Endodermal cell (in vitro differentiated cells): ENCODE measurements around the gene SDHB. TPM values are rescaled to one million over a fixed set of nuclear protein-coding genes. Genes with fewer than 3 reads are reported as not detected.

Experiments used
- DNase-seq: peaks from one replicate; pipeline ENCODE4 v3.0.0-alpha.2; 2017
- H3K27ac ChIP-seq: 2 replicates; pipeline ENCODE4 v1.5.1; 2013; ENCODE audit warnings: mild to moderate bottlenecking, low read depth, low read length, moderate library complexity
- H3K27me3 ChIP-seq: 2 replicates; pipeline ENCODE4 v1.6.1; 2013; ENCODE audit warnings: mild to moderate bottlenecking, low read length, moderate library complexity; ENCODE audit not compliant: insufficient read depth, control insufficient read depth, poor library complexity, severe bottlenecking
- H3K36me3 ChIP-seq: 2 replicates; pipeline ENCODE4 v1.7.0; 2013; ENCODE audit warnings: mild to moderate bottlenecking, low read length, moderate library complexity; ENCODE audit not compliant: control insufficient read depth, insufficient read depth
- H3K4me1 ChIP-seq: one replicate; pipeline ENCODE4 v1.7.0; 2013; ENCODE audit warnings: low read length; ENCODE audit not compliant: control insufficient read depth, insufficient read depth
- H3K4me3 ChIP-seq: 2 replicates; pipeline ENCODE4 v1.5.1; 2013; ENCODE audit warnings: mild to moderate bottlenecking, low read length, moderate library complexity
- H3K9ac ChIP-seq: 2 replicates; pipeline ENCODE4 v1.6.1; 2013; ENCODE audit warnings: mild to moderate bottlenecking, low read length, moderate library complexity; ENCODE audit not compliant: poor library complexity, severe bottlenecking; ENCODE audit errors: extremely low read depth
- H3K9me3 ChIP-seq: 2 replicates; pipeline ENCODE4 v1.6.1; 2013; ENCODE audit warnings: mild to moderate bottlenecking, low read length, moderate library complexity; ENCODE audit not compliant: control insufficient read depth
- H3K27ac Mint-ChIP-seq: 2 replicates; pipeline ENCODE4 v1.8.0; 2020; ENCODE audit warnings: mixed read lengths
- H3K27me3 Mint-ChIP-seq: 2 replicates; pipeline ENCODE4 v1.8.0; 2021; ENCODE audit warnings: mild to moderate bottlenecking, mixed read lengths; ENCODE audit not compliant: insufficient read depth
- H3K36me3 Mint-ChIP-seq: 2 replicates; pipeline ENCODE4 v1.8.0; 2020; ENCODE audit warnings: low read depth, mixed read lengths
- H3K4me1 Mint-ChIP-seq: 2 replicates; pipeline ENCODE4 v1.8.0; 2020; ENCODE audit warnings: mixed read lengths
- H3K4me3 Mint-ChIP-seq: 2 replicates; pipeline ENCODE4 v1.8.0; 2020; ENCODE audit warnings: mild to moderate bottlenecking, moderate library complexity, mixed read lengths
- H3K9me3 Mint-ChIP-seq: 2 replicates; pipeline ENCODE4 v1.8.0; 2020; ENCODE audit warnings: mild to moderate bottlenecking, mixed read lengths
- CTCF ChIP-seq: fragments of 200-600 bp; sonication (generic); conservative IDR thresholded peaks from 2 replicates; pipeline ENCODE4 v1.5.0; 2021; ENCODE audit warnings: antibody characterized with exemption, mild to moderate bottlenecking
- WGBS, 2 experiments: methylation state at CpG; one replicate each; pipeline versions ENCODE4 v1.1.5 to v1.1.7; 2013; ENCODE audit warnings: missing lambda C conversion rate in 2 of 2, mixed read lengths in 1 of 2; ENCODE audit not compliant: insufficient coverage in 1 of 2, insufficient read length in 1 of 2; 5-methylcytosine and 5-hydroxymethylcytosine counted together
- total RNA-seq, 2 donors: library from RNA; stranded (reverse); fragmentation: NEBNext Ultra II Directional in 1 of 2; extraction: Animal tissue kit (Norgen Biotek cat#: 25700) in 1 of 2; gene quantifications; 2 replicates in 1 of 2; 3 replicates in 1 of 2; pipeline ENCODE4 v1.2.1, GENCODE V29; 2021

SDHB gene
- total RNA-seq, 2 donors from 2014 or later: 68.5 to 75.2 TPM

GRCh38 chr1:16986113-16986512 lies 67.7 kb downstream of the SDHB start:
- Histone ChIP-seq H3K9me3 (no peaks in the 10 kb centered on the region), H3K4me1 (no peaks in the 10 kb centered on the region), H3K27ac (no peak overlapping the region), H3K27me3 (no peaks in the 10 kb centered on the region), H3K36me3 (peaks cover 2% of the 10 kb centered on the region), H3K4me3 (no peak overlapping the region), H3K9ac (no peak overlapping the region)
- H3K27ac Mint-ChIP-seq: no peak overlapping the region
- H3K9me3 Mint-ChIP-seq: no peaks in the 10 kb centered on the region
- TF ChIP-seq CTCF: no peak
- no peaks in the 10 kb centered on the region for H3K4me1 Mint-ChIP-seq
- no peak overlapping the region for H3K4me3 Mint-ChIP-seq
- DNase-seq: no peak
- H3K36me3 Mint-ChIP-seq: peaks cover 16% of the 10 kb centered on the region
- 85 to 88% methylated on average over 11 to 19 of the region's 19 CpGs for WGBS, 2 experiments
- H3K27me3 Mint-ChIP-seq: no peaks in the 10 kb centered on the region

- no peak overlapping the region for H3K4me3 ChIP-seq
- H3K36me3 ChIP-seq: peaks cover 2% of the 10 kb centered on the region
- TF ChIP-seq CTCF: no peak
- no peak for DNase-seq
- H3K4me1 ChIP-seq: no peaks in the 10 kb centered on the region
- no peaks in the 10 kb centered on the region for H3K27me3 ChIP-seq
- Mint-ChIP-seq H3K4me3 (no peak overlapping the region), H3K9me3 (no peaks in the 10 kb centered on the region), H3K27ac (no peak overlapping the region), H3K4me1 (no peaks in the 10 kb centered on the region), H3K36me3 (peaks cover 16% of the 10 kb centered on the region), H3K27me3 (no peaks in the 10 kb centered on the region)
- no peaks in the 10 kb centered on the region for H3K9me3 ChIP-seq
- H3K27ac ChIP-seq: no peak overlapping the region
- 84 to 89% methylated on average over 6 to 7 of the region's 7 CpGs for WGBS, 2 experiments
- H3K9ac ChIP-seq: no peak overlapping the region
Measured at GRCh38 chr1:16984717-16985116, 69.1 kb downstream of the SDHB start.

GRCh38 chr1:16983649-16984048 lies 70.2 kb downstream of the SDHB start:
- H3K9ac ChIP-seq: no peak overlapping the region
- Mint-ChIP-seq H3K9me3 (no peaks in the 10 kb centered on the region), H3K27me3 (no peaks in the 10 kb centered on the region), H3K36me3 (peaks cover 16% of the 10 kb centered on the region), H3K4me1 (peaks cover 3% of the 10 kb centered on the region), H3K27ac (no peak overlapping the region), H3K4me3 (no peak overlapping the region)
- H3K36me3 ChIP-seq: peaks cover 2% of the 10 kb centered on the region
- TF ChIP-seq CTCF: no peak
- DNase-seq: no peak
- H3K27me3 ChIP-seq: no peaks in the 10 kb centered on the region
- no peak overlapping the region for H3K27ac ChIP-seq
- no peak overlapping the region for H3K4me3 ChIP-seq
- no peaks in the 10 kb centered on the region for H3K9me3 ChIP-seq
- peaks cover 7% of the 10 kb centered on the region for H3K4me1 ChIP-seq
- WGBS, 2 experiments: 92% methylated on average over 4 of the region's 4 CpGs; no CpG with 5 or more reads in 1 of the 2 experiments
